NCI-H2029 (cell line): ENCODE results near the gene ZNF341.

Source experiments
- DNase-seq: peaks from one replicate; lab custom pipeline; 2025; lab: John Stamatoyannopoulos, UW

Gene ZNF341

DNA sequence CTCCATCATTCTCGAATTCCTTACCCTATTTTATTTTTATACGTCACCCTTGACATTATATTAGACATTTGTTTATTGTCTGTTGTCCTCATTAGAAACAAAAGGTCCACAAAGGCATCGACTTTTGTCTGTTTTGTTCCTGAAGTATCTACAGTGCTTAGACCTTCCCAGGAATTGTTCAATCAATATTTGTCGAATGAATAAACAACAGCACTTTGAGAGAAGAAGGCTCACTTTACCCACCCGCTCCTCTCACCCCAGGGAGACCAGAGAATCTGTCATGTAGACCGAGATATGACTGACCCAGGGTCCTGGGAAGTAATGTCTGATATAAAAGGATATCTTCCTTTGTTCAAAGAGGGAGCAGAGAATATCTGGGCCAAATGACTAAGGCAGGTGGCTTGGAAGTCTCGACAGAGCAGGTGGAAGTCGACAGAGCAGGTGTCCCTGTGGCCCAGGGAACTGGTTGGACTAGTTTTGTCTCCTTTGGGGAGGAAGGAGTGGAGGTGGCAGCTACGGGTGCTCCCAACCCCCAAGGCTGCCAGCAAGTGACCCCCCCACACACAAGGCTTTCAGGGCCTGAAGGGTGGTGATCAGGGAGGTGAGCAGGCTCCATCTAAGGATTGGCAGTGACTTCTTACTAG, 64.6 kb downstream of the ZNF341 start:
- peak; percentile 97 for DNase-seq

DNA sequence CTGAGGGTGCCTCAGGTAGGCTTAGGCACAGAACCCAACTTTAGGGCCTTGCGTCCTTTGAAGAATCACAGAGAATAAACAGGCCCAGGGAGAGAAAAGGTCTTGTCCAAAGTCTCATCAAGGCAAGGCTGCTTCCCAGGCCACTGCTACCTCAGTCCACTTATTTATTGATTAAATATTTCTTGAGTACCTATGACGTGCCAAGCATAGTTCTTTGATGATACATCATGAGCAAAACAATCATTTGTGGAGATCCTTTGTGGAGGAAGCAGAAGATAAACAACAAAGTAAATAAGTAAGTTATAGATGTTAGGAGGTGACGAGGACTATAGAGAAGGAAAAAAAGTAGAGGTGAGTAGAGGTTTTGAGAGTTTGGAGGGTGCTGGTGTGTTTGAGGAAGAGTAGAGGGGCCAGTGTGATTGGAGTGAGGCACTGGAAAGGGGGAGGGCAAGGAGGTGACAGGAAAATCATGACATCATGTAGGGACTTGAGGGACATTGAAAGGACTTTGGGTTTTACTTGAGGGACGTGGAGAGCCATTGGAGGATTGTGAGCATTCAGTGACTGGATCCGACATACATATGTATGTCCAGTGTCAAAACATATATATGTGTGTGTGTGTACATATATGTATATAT, 65.2 kb downstream of the ZNF341 start:
- DNase-seq, result peak; percentile 67

DNA sequence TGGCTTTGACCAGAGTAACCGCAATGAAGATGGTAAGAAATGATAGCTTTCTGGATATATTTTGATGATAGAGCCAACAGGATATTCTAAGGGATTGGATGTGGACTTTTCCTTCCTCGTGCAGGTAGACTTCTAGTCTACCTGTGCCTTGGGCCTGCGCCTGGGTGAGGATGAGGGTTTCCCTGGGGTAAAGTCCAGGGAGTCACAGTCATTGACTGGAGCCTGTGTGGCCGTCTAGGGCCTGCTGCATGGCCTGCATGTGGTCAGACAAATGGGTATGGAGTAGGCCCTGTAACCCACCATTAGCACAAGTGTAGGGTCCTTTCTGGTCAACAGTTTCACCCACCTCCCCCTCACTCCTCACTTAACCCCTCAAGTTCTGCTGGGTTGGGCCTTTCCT, 66.6 kb downstream of the ZNF341 start:
- no peak for DNase-seq

DNA sequence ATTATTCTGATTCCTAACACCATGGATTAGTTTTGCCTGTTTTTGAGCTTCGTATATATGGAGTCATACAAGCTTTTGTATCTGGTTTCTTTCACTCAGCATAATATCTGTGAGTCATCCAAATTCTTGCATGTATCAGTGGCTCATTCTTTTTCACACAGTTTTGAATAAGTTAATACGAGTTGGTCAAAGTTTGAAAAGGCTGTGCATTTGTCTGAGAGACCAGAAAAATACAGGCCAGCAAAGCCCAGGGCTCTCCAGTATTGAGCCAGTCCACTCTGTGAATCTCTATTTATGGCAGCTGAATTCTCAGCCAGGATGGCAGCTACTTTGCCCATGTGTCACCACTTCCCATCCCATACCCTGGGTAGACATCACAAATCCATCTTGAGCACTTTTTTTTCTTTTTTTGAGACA, 72.1 kb downstream of the ZNF341 start:
- no peak for DNase-seq

DNA sequence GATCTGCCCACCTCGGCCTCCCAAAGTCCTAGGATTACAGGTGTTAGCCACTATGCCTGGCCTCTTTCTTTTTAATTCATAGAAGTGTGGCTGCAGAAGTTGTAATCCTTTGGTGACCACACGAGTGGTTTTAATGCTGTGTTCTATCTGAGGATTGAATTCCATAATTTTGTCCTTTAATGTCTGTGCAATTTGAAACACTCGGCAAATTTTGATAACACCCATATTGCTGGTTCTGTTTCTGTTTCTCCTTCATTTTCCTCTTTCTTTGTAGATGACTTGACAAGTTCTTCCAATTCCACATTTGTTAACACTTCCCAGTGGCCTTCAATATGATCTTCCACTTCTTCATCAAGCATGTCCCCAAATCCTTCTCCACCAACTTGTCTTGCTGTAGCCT, 76.6 kb downstream of the ZNF341 start:
- no peak for DNase-seq

DNA sequence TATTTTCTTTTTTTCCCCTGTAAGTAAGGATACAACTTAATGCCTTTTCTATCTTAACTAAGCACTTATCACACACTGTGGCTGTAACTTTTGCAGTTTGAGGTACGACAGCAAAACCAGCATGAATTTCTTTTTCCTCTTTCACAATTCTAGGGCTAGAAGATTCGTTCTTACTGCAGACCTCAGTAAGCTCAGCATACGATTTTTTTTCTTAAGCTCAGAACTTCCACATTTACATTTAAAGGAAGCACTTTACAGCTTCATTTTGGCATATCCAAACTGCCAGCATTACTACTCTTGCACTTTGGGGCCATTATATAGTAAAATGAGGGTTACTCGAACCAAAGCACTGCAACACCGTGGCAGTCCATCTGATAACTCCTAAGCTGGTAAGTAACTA, 78.5 kb downstream of the ZNF341 start:
- DNase-seq, result no peak

DNA sequence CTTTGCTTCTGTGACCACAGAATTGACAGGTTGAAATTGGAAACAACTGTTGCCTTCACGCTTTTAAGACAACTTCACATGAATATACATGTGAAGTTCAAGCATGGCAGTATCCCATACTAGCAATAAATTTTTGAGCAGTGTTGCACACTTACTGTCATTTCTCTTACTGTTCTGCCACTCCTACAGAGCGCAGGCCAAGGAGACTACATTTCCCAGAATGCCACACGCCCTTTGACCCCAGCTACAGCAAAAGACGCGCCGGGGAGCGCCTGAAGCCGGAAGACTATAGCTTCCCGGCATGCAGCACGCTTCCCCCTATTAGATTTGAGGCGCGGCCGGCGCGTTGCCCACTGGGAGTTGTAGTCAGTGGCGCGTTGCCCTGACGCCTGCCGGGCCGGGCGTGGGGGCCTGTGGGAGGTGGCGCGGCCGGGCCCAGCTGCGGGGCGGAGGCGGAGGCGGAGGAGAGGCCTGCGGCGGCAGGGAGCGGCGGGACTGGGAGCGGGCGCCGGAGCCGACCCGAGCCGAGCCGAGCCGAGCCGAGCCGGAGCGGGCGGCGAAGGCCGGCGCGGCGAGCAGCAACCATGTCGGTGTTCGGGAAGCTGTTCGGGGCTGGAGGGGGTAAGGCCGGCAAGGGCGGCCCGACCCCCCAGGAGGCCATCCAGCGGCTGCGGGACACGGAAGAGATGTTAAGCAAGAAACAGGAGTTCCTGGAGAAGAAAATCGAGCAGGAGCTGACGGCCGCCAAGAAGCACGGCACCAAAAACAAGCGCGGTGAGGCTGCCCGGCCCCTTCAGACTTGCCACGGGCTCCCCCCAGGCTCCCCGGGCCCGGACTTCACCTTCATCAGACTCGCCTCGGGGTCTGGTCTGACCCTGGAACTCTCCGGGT, 79.3 kb downstream of the ZNF341 start, which contains the start of gene CHMP4B:
CHMP4B (plus strand) TSS at position 464 of the 891 bp plus-strand sequence; CDS start at position 585, 121 bp downstream.
- peak; percentile 98 for DNase-seq

DNA sequence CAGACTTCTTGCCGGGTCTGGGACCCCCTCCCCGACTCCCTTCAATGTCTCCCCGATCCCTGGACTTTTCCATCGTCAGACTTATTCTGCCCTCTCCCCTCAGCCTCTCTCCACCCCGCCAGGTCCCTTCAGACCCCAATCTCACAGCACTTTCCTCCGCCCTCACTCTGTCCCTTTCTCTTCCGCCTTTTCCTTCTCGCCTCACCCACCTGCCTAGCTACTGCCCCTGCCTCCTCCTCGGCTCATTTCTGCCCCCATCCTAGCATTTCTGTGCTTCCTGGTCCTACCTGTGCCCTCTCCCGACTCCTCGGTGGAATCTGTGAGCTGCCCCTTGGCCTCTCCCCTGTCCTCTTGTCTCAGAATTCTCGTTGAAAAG, 80.0 kb downstream of the ZNF341 start:
- no peak for DNase-seq

DNA sequence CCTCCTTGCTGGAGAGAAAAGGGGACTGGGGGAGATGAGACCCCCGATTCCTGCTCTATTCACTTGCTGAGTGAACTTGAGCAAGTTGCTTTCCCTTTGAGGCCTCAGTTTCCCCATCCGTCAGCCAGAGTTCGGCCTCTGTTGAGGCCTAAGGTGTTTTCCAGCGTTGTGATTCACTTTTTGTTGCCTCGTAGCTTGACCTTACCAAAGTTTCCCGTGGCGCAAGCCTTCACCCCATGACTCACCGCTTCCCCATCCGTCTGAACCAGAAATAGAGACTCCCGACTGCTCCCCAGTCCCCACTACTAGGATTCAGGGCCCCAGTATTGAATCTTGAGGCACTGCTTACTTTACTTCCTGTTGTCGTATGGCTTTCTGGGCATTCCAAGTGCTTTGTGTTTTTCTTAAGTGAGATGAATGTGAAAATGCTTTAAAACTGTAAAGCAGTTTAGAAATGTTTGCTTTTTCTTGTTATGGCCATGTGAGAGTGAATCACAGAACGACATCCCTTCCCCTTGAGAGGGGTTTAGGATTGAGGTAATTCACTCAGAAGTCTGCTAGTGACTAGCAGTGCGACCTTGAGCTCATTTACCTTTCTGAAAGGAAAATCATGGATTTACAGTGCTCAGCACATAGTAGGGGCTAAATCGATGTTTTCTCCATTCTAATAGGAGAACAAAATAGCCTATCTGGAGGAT, 80.5 kb downstream of the ZNF341 start:
- DNase-seq, result no peak

DNA sequence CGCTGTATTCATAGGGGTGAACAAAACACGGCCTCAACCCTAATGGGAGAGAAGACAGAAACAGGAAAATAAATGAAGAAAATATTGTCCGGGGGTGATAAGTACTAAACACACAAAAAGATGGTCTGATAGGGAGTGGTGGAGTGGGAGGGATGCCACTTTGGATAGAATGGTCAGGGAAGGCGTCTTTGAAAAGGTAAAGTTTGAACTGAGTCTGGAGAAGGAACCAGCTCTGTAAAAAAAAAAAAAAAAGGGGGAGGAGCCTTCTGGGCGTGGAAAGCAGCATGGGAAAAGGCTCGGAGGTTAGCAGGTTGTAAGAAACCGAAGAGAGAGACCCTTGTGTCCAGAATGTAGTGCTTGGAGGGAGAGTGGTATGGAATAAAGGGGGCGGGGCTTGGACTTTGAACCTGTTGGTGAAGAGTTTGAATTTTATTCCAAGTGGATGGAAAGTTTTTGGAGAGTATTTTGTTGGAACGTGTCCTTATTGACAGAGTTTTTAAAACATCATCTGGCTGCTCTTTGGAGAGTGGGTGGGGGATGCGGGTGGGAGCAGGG, 81.2 kb downstream of the ZNF341 start:
- DNase-seq, result peak; percentile 55

DNA sequence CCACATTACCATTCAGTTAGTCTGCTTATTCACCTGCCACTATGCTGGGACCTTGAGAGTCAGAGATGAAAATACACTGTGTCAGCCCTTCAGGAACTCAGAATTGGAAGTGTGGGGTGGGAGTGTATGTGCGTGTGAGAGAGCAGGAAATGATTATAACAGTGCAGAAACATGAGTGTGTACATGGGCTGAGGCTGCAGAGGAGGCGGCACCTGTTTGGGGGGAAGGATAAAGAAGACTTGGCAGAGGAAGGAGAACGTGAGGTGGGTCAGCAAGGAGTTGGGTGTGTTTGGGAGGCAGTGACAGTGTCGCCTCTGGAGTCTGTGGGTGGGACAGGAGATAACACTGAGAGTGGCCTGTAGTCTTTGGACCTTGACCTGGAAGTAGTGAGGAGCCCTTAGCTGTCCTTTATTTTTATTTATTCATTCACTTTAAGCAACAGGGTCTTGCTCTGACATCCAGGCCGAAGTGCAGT, 82.5 kb downstream of the ZNF341 start:
- no peak for DNase-seq

DNA sequence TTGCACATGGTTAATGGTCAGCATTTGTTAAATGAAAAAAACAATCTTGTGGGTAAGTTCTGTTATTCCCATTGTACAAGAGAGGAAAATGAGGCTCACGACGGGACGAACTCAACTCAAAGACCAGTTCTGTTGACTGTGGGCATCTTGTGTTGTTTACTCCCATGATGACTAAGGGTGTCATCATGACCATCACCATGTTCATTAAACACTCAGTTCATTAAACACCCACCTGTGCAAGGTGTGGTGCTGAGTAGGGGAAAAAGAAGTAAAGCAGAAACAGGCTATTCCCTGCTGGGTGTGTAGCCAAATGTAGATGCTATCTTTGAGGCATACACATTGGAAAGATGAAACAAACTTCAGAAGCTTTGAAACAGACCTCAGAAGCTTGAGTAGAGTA, 83.9 kb downstream of the ZNF341 start:
- DNase-seq, result no peak

DNA sequence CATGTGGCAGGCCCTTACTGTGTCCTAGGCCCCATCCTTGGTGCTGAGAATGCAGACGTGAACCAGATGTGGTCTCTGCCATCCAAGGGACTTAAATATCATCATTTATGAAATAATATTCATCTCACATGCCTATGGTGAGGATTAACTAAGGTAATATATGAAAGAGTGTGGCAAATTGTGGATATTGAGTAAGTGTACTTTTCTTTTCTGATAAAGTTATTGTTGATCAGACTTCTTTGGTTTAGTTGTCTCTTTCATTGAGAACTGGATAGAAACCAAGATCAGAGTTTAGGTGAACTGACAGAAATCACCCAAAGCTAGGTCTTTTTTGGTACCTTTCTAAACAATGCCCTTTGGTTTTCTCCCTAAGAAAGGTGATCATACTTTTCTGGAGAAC, 84.4 kb downstream of the ZNF341 start:
- DNase-seq, result no peak

DNA sequence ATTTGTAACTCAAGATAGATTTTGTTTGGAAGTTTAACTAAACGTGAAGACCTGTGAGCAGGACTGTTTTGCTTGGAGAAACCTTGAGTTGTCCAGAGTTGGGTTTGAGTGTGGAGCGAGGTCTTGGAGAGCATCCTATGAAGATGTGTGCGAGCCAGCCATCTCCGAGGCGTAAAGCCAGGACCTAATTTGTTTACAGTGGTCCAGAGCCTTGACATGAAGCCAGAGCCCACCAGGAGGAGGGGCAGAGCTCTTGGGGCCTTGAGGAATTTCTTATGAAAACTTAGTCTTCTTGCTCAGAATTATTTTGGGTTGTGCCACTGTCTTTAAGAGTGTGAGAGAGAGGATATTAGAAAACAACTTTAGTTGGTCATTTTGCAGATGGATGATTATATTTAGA, 85.6 kb downstream of the ZNF341 start:
- DNase-seq, result no peak

DNA sequence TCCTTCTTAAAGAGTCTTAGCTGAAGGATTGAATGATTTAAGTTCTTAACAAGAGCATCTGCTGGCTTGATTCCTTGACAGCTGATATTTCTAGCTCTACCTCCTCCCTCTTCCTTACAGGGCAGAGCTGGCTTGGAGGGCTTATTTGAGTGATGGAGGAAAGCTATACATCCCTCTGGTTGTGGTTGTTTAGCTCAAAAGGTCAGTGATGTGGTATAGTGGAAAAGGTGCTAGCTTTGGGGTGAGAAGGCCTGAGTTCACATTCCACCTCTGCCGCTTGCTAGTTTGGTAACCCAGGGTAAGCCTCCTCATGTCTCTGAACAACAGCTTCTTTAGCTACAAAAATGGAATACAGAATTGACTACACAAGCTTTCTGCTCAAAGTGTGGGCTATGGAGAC, 87.7 kb downstream of the ZNF341 start:
- DNase-seq, result no peak

DNA sequence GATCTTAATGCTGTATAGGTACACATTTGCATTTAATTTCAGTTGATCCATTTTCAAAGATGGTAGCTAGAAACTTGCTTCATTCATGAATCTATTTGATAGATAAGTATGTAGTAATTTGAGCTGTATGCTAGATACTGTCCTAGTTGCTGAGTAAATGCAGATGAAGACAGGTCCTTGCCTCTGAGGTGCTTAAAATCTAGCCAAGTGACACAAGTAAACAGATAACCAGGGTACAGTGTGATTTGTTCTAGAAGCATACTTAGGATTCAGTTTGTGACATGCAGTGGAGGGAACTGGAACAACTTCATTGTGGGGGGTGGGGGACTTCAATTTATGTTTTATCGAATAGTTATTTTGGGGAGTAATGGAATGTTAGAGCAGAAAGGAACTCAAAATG, 88.6 kb downstream of the ZNF341 start:
- no peak for DNase-seq

DNA sequence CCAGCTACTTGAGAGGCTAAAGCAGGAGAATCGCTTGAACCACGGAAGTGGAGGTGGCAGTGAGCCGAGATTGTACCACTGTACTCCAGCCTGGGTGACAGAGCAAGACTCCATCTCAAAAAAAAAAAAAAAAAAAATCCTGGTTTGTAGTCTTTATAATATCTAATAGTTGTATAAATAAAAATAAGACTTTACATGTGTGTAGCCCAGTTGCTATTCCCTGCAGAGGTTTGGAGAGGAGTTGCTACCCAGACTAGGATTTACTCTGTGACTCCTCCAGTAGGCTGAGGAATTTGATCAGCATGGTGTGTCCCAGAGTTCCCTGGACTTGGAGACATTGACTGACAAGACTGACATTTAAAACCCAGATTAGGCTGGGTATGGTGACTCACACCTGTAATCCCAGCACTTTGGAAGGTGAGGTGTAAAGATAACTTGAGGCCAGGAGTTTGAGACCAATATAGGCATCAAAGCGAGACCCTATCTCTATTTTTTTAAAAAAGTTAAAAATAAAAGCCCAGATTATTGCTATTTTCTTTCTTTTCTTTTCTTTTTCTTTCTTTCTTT, 89.6 kb downstream of the ZNF341 start:
- no peak for DNase-seq

DNA sequence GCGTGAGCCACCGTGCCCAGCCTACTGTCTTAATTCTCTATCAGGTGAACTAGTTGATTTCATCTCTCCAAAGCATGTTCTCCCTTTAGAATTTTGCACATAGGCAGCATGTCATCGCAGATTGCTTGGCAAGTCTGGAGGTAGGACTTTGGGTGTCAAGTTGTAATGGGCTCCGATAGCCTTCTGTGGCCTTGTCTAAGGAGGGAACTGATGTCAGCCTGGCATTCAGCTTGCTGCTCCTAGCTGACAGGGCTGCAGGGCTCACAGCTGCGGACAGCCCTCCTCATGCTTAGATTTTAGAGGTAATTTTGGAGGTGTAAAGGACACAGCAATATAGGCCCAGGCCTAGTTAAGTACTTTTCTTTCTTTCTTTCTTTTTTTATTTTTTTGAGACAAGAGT, 90.6 kb downstream of the ZNF341 start:
- DNase-seq, result no peak

DNA sequence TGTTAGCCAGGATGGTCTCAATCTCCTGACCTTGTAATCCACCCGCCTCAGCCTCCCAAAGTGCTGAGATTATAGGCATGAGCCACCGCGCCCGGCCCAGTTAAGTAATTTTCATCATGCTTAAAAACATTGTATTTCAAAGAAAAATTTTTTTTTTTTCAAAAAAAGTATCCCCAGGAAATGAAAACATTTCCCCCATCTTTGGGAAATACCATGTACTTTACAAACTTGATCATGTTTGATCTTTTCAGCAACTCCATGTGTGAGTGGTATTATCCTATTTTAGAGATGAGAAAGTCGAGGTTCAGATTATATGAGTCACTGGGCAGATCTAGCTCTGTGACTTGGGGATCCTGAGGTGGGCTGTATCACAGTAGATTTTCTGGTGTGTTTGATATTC, 91.2 kb downstream of the ZNF341 start:
- no peak for DNase-seq

DNA sequence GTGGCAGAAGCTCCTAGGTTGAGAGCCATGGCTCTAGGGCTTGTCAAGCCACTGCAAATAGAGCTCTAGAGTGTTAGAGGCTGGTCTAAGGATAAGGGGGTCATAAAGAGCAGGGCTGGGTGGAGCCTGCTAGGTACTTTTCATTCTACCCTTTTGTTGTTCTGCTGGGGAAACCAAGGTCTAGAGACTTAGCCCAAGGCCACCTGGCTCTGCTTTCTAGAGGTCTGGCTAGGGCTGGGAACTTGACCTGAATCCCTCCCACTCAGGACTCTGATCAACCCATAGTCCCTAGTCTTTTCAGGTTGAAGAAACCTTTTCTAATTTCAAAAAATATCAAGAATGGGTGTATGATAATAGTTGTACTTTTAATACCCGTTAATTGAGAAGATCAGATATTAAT, 93.1 kb downstream of the ZNF341 start:
- DNase-seq, result no peak
